ENCODE measurements around the gene WNT11.

DNA sequence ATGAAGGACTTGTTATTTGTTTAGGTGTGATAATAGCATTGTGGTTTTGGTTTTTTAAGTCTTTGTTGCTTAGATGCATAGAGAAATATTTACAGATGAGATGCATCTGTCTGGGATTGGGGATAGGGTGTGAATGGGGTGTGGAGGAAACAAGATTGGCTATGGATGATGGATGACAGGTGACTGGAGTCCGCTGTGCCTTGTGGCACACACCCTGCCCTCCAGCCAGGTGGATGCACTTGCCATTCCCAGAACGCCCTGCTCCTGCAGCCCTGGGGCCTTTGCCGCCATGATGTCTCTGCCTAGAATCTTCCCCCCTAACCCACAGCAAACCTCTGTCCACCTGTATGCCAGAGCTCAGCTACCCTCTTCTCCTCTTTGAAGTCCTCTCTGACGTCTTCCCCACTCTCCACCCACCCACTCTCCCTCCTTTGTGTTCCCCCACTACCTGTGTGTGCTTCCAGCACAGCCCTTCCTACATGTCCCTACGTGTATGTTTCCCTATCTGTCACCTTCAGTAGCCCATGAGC lies 54.7 kb downstream of the WNT11 start:
- TF ChIP-seq, protein P1, sequence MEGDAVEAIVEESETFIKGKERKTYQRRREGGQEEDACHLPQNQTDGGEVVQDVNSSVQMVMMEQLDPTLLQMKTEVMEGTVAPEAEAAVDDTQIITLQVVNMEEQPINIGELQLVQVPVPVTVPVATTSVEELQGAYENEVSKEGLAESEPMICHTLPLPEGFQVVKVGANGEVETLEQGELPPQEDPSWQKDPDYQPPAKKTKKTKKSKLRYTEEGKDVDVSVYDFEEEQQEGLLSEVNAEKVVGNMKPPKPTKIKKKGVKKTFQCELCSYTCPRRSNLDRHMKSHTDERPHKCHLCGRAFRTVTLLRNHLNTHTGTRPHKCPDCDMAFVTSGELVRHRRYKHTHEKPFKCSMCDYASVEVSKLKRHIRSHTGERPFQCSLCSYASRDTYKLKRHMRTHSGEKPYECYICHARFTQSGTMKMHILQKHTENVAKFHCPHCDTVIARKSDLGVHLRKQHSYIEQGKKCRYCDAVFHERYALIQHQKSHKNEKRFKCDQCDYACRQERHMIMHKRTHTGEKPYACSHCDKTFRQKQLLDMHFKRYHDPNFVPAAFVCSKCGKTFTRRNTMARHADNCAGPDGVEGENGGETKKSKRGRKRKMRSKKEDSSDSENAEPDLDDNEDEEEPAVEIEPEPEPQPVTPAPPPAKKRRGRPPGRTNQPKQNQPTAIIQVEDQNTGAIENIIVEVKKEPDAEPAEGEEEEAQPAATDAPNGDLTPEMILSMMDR (IDR thresholded peaks at IDR 0.05) = no peak
- no peak for TF ChIP-seq POLR2A (IDR thresholded peaks at IDR 0.05)
